ENCODE data around the gene RAMP2. TPM values are rescaled to one million over a fixed set of nuclear protein-coding genes. Genes with fewer than 3 reads are reported as not detected.
A peak's percentile ranks its signal among the peaks of the same experiment; 100 is the strongest.

RAMP2 gene
- total and polyA plus RNA-seq, 2 experiments from 2014 or later: 13.1 to 48.7 TPM

DNA sequence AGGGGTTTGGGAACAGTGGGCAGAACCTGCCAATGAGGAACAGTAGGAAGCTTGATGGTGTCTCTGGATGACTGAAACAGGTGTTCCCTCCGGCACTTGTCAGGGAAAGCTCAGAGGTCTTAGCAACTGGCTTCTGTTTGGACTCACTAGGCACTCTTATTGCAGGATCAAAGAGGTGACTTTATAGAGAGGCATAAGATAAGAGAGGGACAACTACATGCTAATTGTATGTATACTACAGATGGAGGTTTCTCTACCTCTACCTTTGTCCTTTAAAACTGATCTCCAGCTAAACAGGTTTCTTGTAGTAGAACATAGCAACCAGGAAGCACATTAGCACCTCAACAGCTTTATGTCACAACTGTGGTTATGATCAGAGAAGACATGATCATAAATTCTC lies 45.2 kb downstream of the RAMP2 start:
- Histone ChIP-seq H3K4me1 (ENCODE audit: insufficient read depth) (peaks cover 40% of the 10 kb centered on the region), H3K9me2 (replicated peaks; ENCODE audit: insufficient read depth) (no peaks in the 10 kb centered on the region), H3K4me3 (no peak overlapping the region), H3K4me2 (no peak overlapping the region), H3K36me3 (replicated peaks; ENCODE audit: insufficient read depth, low read depth) (no peaks in the 10 kb centered on the region), H3K79me2 (no peaks in the 10 kb centered on the region), H3K27ac (peak overlapping the region; percentile 85), H2AFZ (no peak overlapping the region), H4K20me1 (ENCODE audit: insufficient read depth, poor library complexity, severe bottlenecking) (no peaks in the 10 kb centered on the region), H3K9me3 (ENCODE audit: low read depth) (no peaks in the 10 kb centered on the region), H3K27me3 (no peaks in the 10 kb centered on the region)
- DNase-seq (ENCODE audit: low spot score): peak; percentile 56
- peak; percentile 58 for TF ChIP-seq EZH2phosphoT487 (IDR thresholded peaks at IDR 0.05; ENCODE audit: low read depth, severe bottlenecking, unreplicated experiment)
- no peak for TF ChIP-seq CTCF (IDR thresholded peaks at IDR 0.05; ENCODE audit: poor library complexity)
- 93% methylated on average over 1 of the region's 1 CpG for WGBS (ENCODE audit: low lambda C conversion rate, missing lambda C conversion rate)

DNA sequence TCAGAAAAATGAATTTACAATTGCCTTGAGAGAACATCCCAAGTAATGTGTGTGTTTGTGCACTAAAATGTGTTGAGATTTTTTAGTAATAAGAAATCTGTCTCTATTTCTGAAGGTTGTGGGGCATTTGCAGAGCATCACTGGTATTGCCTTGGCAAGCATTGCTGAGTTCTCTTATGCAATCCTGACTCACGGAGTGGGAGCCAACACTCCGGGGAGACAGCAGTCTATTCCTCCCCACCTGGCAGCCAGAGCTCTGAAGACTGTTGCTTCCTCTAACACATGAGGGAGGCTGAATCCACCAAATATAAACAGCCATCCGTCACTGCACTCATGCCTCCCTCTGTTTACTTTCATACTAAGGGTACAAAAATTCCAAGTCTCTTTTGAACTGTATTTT lies 48.2 kb downstream of the RAMP2 start:
- no peaks in the 10 kb centered on the region for H3K36me3 ChIP-seq (replicated peaks; ENCODE audit: insufficient read depth, low read depth)
- H2AFZ ChIP-seq: no peak overlapping the region
- H3K9me3 ChIP-seq (ENCODE audit: low read depth): no peaks in the 10 kb centered on the region
- no peak for DNase-seq (ENCODE audit: low spot score)
- H3K27ac ChIP-seq: no peak overlapping the region
- 67% methylated on average over 3 of the region's 3 CpGs for WGBS (ENCODE audit: low lambda C conversion rate, missing lambda C conversion rate)
- no peaks in the 10 kb centered on the region for H3K9me2 ChIP-seq (replicated peaks; ENCODE audit: insufficient read depth)
- H4K20me1 ChIP-seq (ENCODE audit: insufficient read depth, poor library complexity, severe bottlenecking): no peaks in the 10 kb centered on the region
- H3K4me1 ChIP-seq (ENCODE audit: insufficient read depth): peaks cover 21% of the 10 kb centered on the region
- no peaks in the 10 kb centered on the region for H3K27me3 ChIP-seq
- TF ChIP-seq EZH2phosphoT487 (IDR thresholded peaks at IDR 0.05; ENCODE audit: low read depth, severe bottlenecking, unreplicated experiment) (no peak), EZH2 (IDR thresholded peaks at IDR 0.05; ENCODE audit: borderline replicate concordance) (no peak), CTCF (IDR thresholded peaks at IDR 0.05; ENCODE audit: poor library complexity) (no peak)
- no peak overlapping the region for H3K4me2 ChIP-seq
- no peak overlapping the region for H3K4me3 ChIP-seq
- no peaks in the 10 kb centered on the region for H3K79me2 ChIP-seq

Small RNAs within 50 kb of the gene (small RNA-seq; reads per million reads assigned to genes)
- not detected for gene HMGN2P15

Other genes starting within 250 kb of the RAMP2 start
- gene NAGLU, start 225.0 kb upstream of the RAMP2 start, total RNA-seq: 76.4 and 78.1 TPM in 2 replicates
- gene NAGLU, start 225.0 kb upstream of the RAMP2 start, polyA plus RNA-seq: 121 and 152 TPM in 2 replicates
- 0.12 and 2.7 TPM in 2 replicates for gene HSD17B1, start 208.3 kb upstream of the RAMP2 start, total RNA-seq
- 4.8 and 6.6 TPM in 2 replicates for gene HSD17B1, start 208.3 kb upstream of the RAMP2 start, polyA plus RNA-seq
- gene COASY, start 199.1 kb upstream of the RAMP2 start, total RNA-seq: 27.7 and 33.9 TPM in 2 replicates
- 91.6 and 93.9 TPM in 2 replicates for gene COASY, start 199.1 kb upstream of the RAMP2 start, polyA plus RNA-seq
- gene MLX, start 194.1 kb upstream of the RAMP2 start, total RNA-seq: 29.7 and 34.0 TPM in 2 replicates
- 33.1 and 39.5 TPM in 2 replicates for gene MLX, start 194.1 kb upstream of the RAMP2 start, polyA plus RNA-seq
- 1.5 and 1.9 TPM in 2 replicates for gene PSMC3IP, start 183.5 kb upstream of the RAMP2 start, total RNA-seq
- 3.7 and 4.2 TPM in 2 replicates for gene PSMC3IP, start 183.5 kb upstream of the RAMP2 start, polyA plus RNA-seq
- 55.3 and 58.7 TPM in 2 replicates for gene RETREG3, start 151.9 kb upstream of the RAMP2 start, total RNA-seq
- 36.3 TPM in 2 replicates for gene RETREG3, start 151.9 kb upstream of the RAMP2 start, polyA plus RNA-seq
- 28.7 and 33.7 TPM in 2 replicates for gene TUBG1, start 151.5 kb upstream of the RAMP2 start, total RNA-seq
- gene TUBG1, start 151.5 kb upstream of the RAMP2 start, polyA plus RNA-seq: 62.0 and 81.2 TPM in 2 replicates
- 13.1 and 16.0 TPM in 2 replicates for gene TUBG2, start 101.9 kb upstream of the RAMP2 start, total RNA-seq
- 46.3 and 58.7 TPM in 2 replicates for gene TUBG2, start 101.9 kb upstream of the RAMP2 start, polyA plus RNA-seq
- gene PLEKHH3, start 84.2 kb upstream of the RAMP2 start, total RNA-seq: 16.9 and 20.5 TPM in 2 replicates
- 30.9 and 33.7 TPM in 2 replicates for gene PLEKHH3, start 84.2 kb upstream of the RAMP2 start, polyA plus RNA-seq
- 0.12 and 0.37 TPM in 2 replicates for gene CCR10, start 79.4 kb upstream of the RAMP2 start, total RNA-seq
- gene CCR10, start 79.4 kb upstream of the RAMP2 start, polyA plus RNA-seq: 4.6 and 5.0 TPM in 2 replicates
- 3.6 and 4.4 TPM in 2 replicates for gene CNTNAP1, start 78.7 kb upstream of the RAMP2 start, total RNA-seq
- gene CNTNAP1, start 78.7 kb upstream of the RAMP2 start, polyA plus RNA-seq: 2.0 and 2.6 TPM in 2 replicates
- 12.5 and 22.5 TPM in 2 replicates for gene EZH1, start 16.2 kb upstream of the RAMP2 start, total RNA-seq
- 9.5 and 18.4 TPM in 2 replicates for gene EZH1, start 16.2 kb upstream of the RAMP2 start, polyA plus RNA-seq
- 89.9 and 107 TPM in 2 replicates for gene VPS25, start 12.2 kb downstream of the RAMP2 start, total RNA-seq
- gene VPS25, start 12.2 kb downstream of the RAMP2 start, polyA plus RNA-seq: 121 and 125 TPM in 2 replicates
- gene WNK4, start 19.4 kb downstream of the RAMP2 start, total RNA-seq: 1.0 and 1.5 TPM in 2 replicates
- gene WNK4, start 19.4 kb downstream of the RAMP2 start, polyA plus RNA-seq: 1.7 and 2.2 TPM in 2 replicates
- gene COA3, start 37.5 kb downstream of the RAMP2 start, total RNA-seq: 117 and 133 TPM in 2 replicates
- 219 and 252 TPM in 2 replicates for gene COA3, start 37.5 kb downstream of the RAMP2 start, polyA plus RNA-seq
- gene CNTD1, start 37.6 kb downstream of the RAMP2 start, total RNA-seq: 0.08 and 1.2 TPM in 2 replicates
- gene CNTD1, start 37.6 kb downstream of the RAMP2 start, polyA plus RNA-seq: 1.5 and 2.4 TPM in 2 replicates
- gene BECN1, start 63.1 kb downstream of the RAMP2 start, total RNA-seq: 68.7 and 73.4 TPM in 2 replicates
- 70.4 and 75.2 TPM in 2 replicates for gene BECN1, start 63.1 kb downstream of the RAMP2 start, polyA plus RNA-seq
- 86.4 and 89.0 TPM in 2 replicates for gene PSME3, start 72.2 kb downstream of the RAMP2 start, total RNA-seq
- 99.4 and 99.5 TPM in 2 replicates for gene PSME3, start 72.2 kb downstream of the RAMP2 start, polyA plus RNA-seq
- gene AOC2, start 83.4 kb downstream of the RAMP2 start, total RNA-seq: 0.92 and 1.1 TPM in 2 replicates
- gene AOC2, start 83.4 kb downstream of the RAMP2 start, polyA plus RNA-seq: 1.3 and 2.2 TPM in 2 replicates
- gene AOC3, start 90.0 kb downstream of the RAMP2 start, total RNA-seq: 1.0 and 1.9 TPM in 2 replicates
- gene AOC3, start 90.0 kb downstream of the RAMP2 start, polyA plus RNA-seq: 2.3 and 2.5 TPM in 2 replicates
- 14.2 and 18.2 TPM in 2 replicates for gene G6PC1, start 139.6 kb downstream of the RAMP2 start, total RNA-seq
- 8.2 and 24.2 TPM in 2 replicates for gene G6PC1, start 139.6 kb downstream of the RAMP2 start, polyA plus RNA-seq
- gene AARSD1, start 203.2 kb downstream of the RAMP2 start, total RNA-seq: 16.9 and 25.8 TPM in 2 replicates
- 41.0 and 50.5 TPM in 2 replicates for gene AARSD1, start 203.2 kb downstream of the RAMP2 start, polyA plus RNA-seq
- gene PTGES3L, start 218.9 kb downstream of the RAMP2 start, total RNA-seq: 0.64 and 2.4 TPM in 2 replicates
- 0.40 and 0.73 TPM in 2 replicates for gene PTGES3L, start 218.9 kb downstream of the RAMP2 start, polyA plus RNA-seq
- gene RUNDC1, start 219.3 kb downstream of the RAMP2 start, total RNA-seq: 8.0 and 11.4 TPM in 2 replicates
- gene RUNDC1, start 219.3 kb downstream of the RAMP2 start, polyA plus RNA-seq: 19.6 and 20.3 TPM in 2 replicates
- 1,020 and 1,179 TPM in 2 replicates for gene RPL27, start 237.2 kb downstream of the RAMP2 start, total RNA-seq
- 580 and 602 TPM in 2 replicates for gene RPL27, start 237.2 kb downstream of the RAMP2 start, polyA plus RNA-seq
- 14.4 and 18.4 TPM in 2 replicates for gene IFI35, start 245.6 kb downstream of the RAMP2 start, total RNA-seq
- gene IFI35, start 245.6 kb downstream of the RAMP2 start, polyA plus RNA-seq: 27.5 and 37.8 TPM in 2 replicates

Data from hepatocyte (in vitro differentiated cells).